ENCODE results near the gene PIM3. TPM values are rescaled to one million over a fixed set of nuclear protein-coding genes. Genes with fewer than 3 reads are reported as not detected.

Gene PIM3
- total RNA-seq, 2 experiments from 2014 or later, result 224 to 230 TPM

- H3K27ac Mint-ChIP-seq, result no peak overlapping the region
- peaks cover 6% of the 10 kb centered on the region for H3K27me3 Mint-ChIP-seq
- no peak overlapping the region for H3K4me3 Mint-ChIP-seq
- Histone ChIP-seq H3K27ac (ENCODE audit: low read depth in 1 of 2, low read length in 2 of 2) (no peak overlapping the region), H3K4me3 (ENCODE audit: low read length) (no peak overlapping the region), H3K36me3 (ENCODE audit: insufficient read depth, low read length) (no peaks in the 10 kb centered on the region), H3K4me1 (ENCODE audit: insufficient read depth, low read length) (peaks cover 14% of the 10 kb centered on the region), H3K27me3 (ENCODE audit: control insufficient read depth in 1 of 2, insufficient read depth in 2 of 2, low read length in 2 of 2) (no peaks in the 10 kb centered on the region), H3K9me3 (ENCODE audit: control insufficient read depth in 1 of 2, insufficient read depth in 1 of 2, low read length in 2 of 2) (peaks cover 0 to 18% of the 10 kb centered on the region in 2 experiments)
- ChIA-PET CTCF (interaction anchor here (0.7 to 2.3 kb wide), 9 partner anchors 9 to 68 kb away, joined by 3 to 17 read pairs (median 5); partner anchors contain the start of gene PIM3), POLR2A (interaction anchor here (0.5 to 1.3 kb wide), 2 partner anchors 63 to 76 kb away, joined by 3 read pairs; no protein-coding TSS in a partner anchor)
- peak in 1 of 14 experiments; percentile 15 for DNase-seq
- ATAC-seq (ENCODE audit: poor library complexity), result no peak
- no peaks in the 10 kb centered on the region for H3K36me3 Mint-ChIP-seq (ENCODE audit: low read depth)
- H3K4me1 Mint-ChIP-seq (ENCODE audit: low read depth), result peaks cover 12% of the 10 kb centered on the region
- peak; percentile 13 for TF ChIP-seq CTCF (IDR thresholded peaks at IDR 0.05)
- intact Hi-C loops (cut with DNase I, micrococcal nuclease), result loop anchor here (1.0 to 5.0 kb wide), 4 partner anchors 35 to 227 kb away; no protein-coding TSS in a partner anchor
- peaks cover 3% of the 10 kb centered on the region for H3K9me3 Mint-ChIP-seq
These were observed 33.2 kb downstream of the PIM3 start for GRCh38 chr22:49993649-49994360.

- peaks cover 15% of the 10 kb centered on the region for H3K4me1 Mint-ChIP-seq (ENCODE audit: low read depth)
- TF ChIP-seq CTCF (IDR thresholded peaks at IDR 0.05), result no peak
- Histone ChIP-seq H3K36me3 (ENCODE audit: insufficient read depth, low read length) (no peaks in the 10 kb centered on the region), H3K27me3 (ENCODE audit: control insufficient read depth in 1 of 2, insufficient read depth in 2 of 2, low read length in 2 of 2) (peaks cover 0 to 2% of the 10 kb centered on the region in 2 experiments), H3K4me1 (ENCODE audit: insufficient read depth, low read length) (peaks cover 17% of the 10 kb centered on the region), H3K4me3 (ENCODE audit: low read length) (no peak overlapping the region), H3K27ac (ENCODE audit: low read depth in 1 of 2, low read length in 2 of 2) (no peak overlapping the region), H3K9me3 (ENCODE audit: control insufficient read depth in 1 of 2, insufficient read depth in 1 of 2, low read length in 2 of 2) (peaks cover 0 to 18% of the 10 kb centered on the region in 2 experiments)
- CTCF ChIA-PET, result interaction anchor here (2.3 kb wide), 1 partner anchor 35 kb away, joined by 17 read pairs; no protein-coding TSS in a partner anchor
- H3K36me3 Mint-ChIP-seq (ENCODE audit: low read depth), result no peaks in the 10 kb centered on the region
- ATAC-seq (ENCODE audit: poor library complexity), result no peak
- DNase-seq, result peak in 1 of 14 experiments; percentile 25
- peaks cover 3% of the 10 kb centered on the region for H3K9me3 Mint-ChIP-seq
- peaks cover 9% of the 10 kb centered on the region for H3K27me3 Mint-ChIP-seq
- H3K4me3 Mint-ChIP-seq, result no peak overlapping the region
- H3K27ac Mint-ChIP-seq, result no peak overlapping the region
- POLR2A ChIA-PET, result interaction anchor here (1.2 to 1.3 kb wide), 2 partner anchors 34 to 64 kb away, joined by 3 read pairs; partner anchors contain the start of gene PIM3
- intact Hi-C loops (cut with DNase I, micrococcal nuclease), result loop anchor here in 1 of 2 experiments (5.0 kb wide), 1 partner anchor 38 kb away; no protein-coding TSS in a partner anchor
These were observed 33.9 kb downstream of the PIM3 start for GRCh38 chr22:49994361-49995040.

GRCh38 chr22:49995041-49995360, 34.4 kb downstream of the PIM3 start:
- H3K9me3 ChIP-seq (ENCODE audit: control insufficient read depth in 1 of 2, insufficient read depth in 1 of 2, low read length in 2 of 2), result peaks cover 0 to 17% of the 10 kb centered on the region in 2 experiments

More at GRCh38 chr22:49995041-49995360, 34.4 kb downstream of the PIM3 start:
- peaks cover 3% of the 10 kb centered on the region for H3K9me3 Mint-ChIP-seq
- Histone ChIP-seq H3K4me3 (ENCODE audit: low read length) (no peak overlapping the region), H3K27me3 (ENCODE audit: control insufficient read depth in 1 of 2, insufficient read depth in 2 of 2, low read length in 2 of 2) (peaks cover 2 to 3% of the 10 kb centered on the region in 2 experiments), H3K27ac (ENCODE audit: low read depth in 1 of 2, low read length in 2 of 2) (no peak overlapping the region), H3K36me3 (ENCODE audit: insufficient read depth, low read length) (no peaks in the 10 kb centered on the region), H3K4me1 (ENCODE audit: insufficient read depth, low read length) (peaks cover 20% of the 10 kb centered on the region)
- ChIA-PET POLR2A (interaction anchor here (1.2 kb wide), 1 partner anchor 35 kb away, joined by 3 read pairs; the partner anchor contains the start of gene PIM3), CTCF (no interaction called here)
- H3K27ac Mint-ChIP-seq, result no peak overlapping the region
- DNase-seq (peak in 1 of 14 experiments; percentile 12), ATAC-seq (ENCODE audit: poor library complexity) (no peak)
- no peak overlapping the region for H3K4me3 Mint-ChIP-seq
- H3K36me3 Mint-ChIP-seq (ENCODE audit: low read depth), result no peaks in the 10 kb centered on the region
- TF ChIP-seq CTCF (IDR thresholded peaks at IDR 0.05), result no peak
- intact Hi-C loops (cut with DNase I, micrococcal nuclease), result no loop called here
- H3K27me3 Mint-ChIP-seq, result peaks cover 9% of the 10 kb centered on the region
- H3K4me1 Mint-ChIP-seq (ENCODE audit: low read depth), result peaks cover 15% of the 10 kb centered on the region
